Suppressor macrophage (primary cell): ENCODE results near the gene SMTNL2.
A peak's percentile ranks its signal among the peaks of the same experiment; 100 is the strongest.

ENCODE experiments used
- DNase-seq, 4 experiments: peaks; one replicate each; pipeline ENCODE4 v3.0.0-alpha.2; 2020 to 2022

Gene SMTNL2

DNA sequence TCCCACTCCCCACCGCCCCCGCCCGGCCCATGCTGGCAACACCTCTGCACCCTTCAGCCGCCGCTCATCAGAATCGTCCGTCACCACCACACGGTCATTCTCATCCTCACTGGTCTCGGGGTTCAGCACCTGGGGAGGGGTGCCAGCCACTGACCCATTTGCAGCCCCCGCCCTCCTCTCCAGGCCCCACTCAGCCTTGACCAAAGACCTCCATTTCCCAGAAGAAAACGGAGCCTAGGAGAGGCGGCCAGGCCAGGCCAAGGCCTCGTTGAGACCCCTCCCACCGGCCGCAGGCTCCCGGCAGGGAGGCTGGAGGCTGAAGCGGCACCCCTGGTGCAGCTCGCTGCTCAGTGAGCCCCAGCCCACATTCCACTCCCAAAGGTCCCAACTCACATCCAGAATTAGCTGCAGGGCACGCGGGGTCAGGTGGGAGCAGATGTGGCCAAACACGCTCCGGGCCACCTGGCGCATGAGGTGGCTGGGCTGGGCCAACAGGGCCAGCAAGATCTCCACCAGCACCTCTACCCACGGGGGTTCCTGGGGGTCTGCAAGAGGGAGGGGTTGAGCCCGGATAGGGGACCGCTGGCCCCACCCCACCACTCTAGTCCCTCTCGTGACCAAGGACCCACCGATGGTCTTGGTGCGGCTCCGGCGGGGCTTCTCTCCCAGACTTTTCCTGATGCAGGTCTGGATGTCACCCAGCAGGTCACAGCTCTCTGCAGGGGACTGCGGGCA lies 38.9 kb upstream of the SMTNL2 start:
- DNase-seq: no peak

DNA sequence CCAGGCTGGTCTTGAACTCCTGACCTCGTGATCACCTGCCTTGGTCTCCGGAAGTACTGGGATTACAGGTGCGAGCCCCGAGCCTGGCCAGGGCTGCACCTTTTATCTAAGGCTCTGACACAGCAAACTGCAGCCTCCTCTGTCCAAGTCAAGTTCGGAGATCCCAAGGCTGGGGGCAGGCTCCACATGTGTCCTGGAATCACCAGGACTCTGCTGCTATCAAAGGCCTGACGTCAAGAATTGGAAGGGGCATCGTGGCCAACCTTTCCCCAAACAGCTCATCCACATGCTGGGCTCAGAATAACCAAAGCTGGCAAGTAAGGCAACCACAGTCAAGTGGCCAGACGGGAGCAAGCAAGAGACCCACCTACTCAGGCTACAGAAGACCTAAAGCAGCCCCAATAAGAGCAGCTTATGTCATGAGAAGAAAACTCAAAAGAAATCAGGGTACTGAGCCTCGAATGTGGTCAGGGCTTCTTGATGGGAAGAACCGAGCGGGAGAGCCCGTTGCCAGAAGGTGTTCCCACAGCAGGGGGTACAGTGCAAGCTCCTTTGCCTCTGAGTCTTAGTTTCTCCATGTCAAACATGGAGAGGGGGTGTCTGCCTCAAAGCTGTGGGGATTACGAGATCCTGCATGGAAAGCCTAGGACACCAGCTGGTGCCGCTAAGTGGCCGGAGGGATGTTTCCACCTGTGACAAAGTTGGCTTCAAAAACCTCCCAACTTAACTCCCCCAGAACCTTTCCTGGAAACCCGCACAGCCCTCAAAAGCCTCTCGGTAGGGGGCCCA lies 37.0 kb upstream of the SMTNL2 start:
- DNase-seq: no peak

DNA sequence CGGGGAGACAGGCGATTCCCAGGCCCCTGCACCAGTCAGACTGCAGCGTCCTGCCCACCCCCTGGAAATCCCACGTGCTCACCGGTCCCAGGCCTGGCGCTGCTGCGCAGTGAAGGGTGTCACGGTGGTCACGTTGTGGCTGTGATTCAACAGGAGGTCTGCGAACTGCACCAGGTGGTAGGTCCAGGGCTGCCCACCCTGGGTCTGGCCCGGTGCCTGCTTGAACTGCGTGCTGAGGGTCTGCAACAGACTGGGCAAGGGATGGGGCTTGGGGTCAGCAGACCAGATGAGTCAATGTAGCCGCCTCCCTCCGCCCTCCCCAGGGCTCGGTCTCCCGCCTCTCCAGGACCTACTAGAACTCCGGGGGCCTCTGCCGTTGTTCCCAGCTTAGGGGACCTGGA lies 36.3 kb upstream of the SMTNL2 start:
- no peak for DNase-seq

DNA sequence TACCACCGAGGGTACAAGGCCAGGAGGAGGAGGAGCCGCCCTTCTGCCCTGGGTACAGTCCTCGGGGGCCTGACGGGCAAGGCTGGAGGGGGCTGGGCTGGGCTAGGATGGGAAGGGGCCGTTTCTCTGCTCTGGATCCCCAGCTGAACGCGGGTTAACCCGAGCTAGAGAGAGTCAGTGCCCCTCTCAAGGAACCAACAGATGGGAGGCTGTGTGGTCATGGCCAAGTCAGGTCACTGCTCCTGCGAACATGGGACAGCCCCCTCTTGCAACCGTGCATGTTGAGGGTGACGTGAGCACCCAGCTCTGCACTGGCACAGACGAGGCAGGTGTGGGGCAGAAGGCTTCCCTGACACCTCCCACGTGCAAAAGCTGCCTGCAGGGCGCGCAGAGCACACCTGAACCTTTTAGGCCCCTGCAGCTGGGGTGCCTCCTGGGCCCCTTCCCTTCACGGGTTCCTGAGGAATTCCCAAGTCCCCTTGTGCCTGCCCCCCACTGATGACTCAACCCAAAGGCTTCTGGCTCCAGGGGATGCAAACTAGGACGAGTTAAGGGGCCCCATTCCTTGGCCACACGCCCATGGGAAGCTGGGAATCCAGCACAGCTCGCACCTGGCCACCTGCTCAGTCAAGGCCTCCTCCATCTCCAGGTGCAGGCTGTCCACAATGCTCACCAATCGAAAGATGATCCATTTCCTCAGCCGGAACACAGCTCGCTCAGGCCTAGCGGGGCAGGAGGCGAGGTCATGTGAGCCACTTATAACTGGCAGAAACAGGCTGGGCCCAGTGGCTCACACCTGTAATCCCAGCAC lies 35.4 kb upstream of the SMTNL2 start:
- DNase-seq: no peak

DNA sequence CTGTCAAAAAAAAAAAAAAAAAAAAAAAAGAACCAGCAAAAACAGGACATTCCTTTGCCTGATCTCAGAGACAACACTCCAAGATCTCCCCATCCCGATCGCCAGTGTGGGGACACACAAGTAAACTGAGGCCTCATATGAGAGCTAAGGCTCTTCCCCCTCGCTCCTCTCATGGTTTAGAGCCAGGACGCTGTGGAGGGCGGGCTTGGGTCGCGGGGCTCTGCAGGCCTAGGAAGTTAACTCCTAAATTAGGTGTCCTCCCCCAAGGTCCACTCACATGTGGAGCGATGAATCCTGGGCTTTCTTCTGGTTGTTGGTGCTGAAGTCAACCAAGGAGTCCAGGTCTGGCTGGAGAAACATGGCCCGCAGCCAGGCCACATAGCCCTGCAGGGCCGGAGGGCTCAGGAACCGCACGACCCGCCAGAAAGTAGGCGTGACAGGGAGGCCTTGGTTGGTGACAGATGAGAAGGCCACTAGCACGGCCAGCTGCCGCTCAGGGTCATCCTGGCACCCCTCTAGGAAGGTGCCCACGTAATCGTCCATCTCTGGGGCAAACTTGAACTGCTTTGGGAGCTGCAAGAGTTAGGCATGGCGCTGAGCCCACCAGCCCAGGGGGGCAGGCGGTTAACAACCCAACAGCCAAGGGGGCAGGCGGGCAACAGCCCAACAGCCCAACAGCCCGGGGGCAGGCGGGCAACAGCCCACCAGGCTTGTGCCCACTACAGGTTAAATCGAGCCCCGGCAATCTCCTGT lies 34.4 kb upstream of the SMTNL2 start:
- DNase-seq: no peak

DNA sequence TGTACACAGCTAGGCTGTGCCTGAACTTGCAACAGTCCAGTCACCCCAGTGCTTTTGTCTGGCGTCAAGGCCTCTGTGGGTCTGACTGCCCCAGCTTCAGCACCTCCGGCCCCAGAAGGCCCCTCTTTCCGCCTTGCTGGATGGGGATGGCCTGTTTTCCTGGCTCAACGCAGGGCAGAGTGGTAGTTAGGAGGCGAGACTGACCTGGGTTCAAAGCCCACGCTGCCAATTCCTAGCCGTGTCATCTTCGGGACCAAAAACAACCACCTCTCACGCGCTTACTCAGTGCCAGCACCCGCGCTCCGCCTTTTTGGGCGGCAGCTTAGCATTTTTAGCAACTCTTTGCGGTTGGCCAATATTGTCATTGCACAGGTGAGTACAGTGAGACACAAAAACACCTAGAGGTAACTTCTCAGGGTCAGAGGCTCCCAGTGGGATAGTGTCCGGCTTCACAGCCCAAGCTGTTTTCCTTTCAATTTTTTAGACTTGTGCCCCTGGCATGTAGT lies 33.7 kb upstream of the SMTNL2 start:
- DNase-seq: no peak

DNA sequence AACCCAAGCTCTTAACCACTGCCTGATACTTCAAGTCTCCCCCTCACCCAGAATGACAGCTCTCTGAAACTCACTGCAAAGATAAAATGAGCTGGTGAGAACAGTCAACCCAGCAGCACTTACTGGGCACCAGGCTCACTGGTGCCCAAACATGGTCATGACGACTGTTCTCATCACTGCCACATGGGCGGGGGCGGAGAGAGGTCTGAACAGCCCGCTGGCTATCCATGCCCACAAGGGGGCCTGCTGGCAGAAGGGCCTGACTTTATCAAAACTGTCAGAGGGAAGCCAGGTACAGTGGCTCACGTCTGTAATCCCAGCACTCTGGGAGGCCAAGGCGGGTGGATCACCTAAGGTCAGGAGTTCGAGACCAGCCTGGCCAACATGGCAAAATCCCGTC lies 33.2 kb upstream of the SMTNL2 start:
- peak in 2 of 4 experiments; percentile 29 to 41 for DNase-seq

DNA sequence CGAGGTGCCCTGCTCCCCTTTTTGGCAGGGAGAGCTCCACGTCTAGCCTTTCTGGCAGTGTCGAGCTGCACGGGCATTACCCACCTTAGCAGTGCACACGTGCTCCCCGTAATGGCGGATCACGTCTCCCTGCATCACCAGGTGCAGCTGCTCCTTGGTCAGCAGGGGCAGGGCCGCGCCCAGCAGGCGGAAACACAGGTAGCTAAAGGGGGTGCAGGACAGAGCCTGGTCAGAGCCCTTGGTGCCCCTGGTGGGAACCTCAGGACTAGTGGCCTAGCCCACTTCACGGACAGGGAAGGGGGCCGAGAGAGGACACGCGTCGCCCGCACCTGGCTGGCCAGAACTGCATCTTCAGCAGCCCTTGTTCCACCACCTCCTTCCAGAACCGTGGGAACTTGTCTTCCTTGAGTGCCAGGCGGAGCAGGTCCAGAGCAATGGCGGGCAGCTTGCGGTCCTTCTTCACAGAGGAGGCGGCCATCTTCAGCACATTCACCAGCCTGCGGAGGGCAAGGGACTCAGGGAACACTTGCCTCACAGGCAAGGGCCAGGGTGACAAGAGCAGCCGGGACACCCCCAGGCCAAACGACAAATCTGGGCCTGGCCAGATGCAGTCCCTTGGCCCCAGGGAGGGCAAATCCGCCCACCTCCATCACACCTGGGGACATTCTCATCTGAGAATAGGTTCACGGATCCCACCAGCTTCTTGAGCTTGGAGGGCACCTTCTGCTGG lies 32.4 kb upstream of the SMTNL2 start:
- no peak for DNase-seq

DNA sequence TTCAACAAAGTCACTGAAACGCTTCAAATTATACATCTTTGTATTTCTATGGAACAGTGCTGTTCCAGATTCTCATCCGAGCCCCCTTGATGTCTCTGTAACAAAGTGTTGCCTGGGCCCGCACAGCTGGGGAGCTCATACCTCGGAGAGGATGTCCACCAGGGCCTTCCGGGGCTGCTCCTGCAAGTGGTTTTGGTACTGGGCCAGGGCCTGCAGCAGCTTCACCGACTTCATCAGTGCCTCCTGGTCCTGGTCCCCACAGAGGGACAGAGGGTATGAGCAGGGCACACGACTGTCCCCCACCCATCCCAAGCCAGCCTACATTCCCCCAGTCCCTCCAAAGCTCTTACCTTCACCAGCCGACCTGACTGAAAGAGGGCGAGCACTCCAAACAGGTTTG lies 30.7 kb upstream of the SMTNL2 start:
- DNase-seq: no peak

DNA sequence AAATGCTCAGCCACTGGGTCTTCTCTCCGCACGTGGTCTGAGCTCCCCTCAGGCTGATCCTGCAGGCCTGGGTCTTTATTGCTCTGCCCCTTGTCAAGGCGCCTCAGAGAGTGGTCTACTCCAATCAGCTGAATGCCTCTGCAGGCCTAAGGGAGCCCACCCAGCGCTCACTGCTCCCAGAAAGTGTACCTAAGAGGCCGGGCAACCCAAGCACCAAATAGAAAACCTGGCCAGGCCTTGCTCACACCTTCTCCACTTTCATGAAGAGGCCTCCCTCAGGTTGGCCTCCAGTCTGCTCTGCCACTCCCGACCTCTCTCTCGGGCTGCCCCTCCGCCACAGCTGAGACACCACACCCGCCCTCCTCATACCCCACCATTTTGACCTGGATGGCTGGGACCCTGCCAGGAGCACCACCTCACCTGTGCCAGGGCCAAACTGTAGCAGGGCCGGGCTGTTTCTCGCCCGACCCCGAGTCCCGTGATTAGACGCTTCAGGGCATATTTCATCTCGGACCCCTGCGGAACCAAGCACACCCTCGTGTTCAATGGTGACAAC lies 29.8 kb upstream of the SMTNL2 start:
- DNase-seq: no peak

DNA sequence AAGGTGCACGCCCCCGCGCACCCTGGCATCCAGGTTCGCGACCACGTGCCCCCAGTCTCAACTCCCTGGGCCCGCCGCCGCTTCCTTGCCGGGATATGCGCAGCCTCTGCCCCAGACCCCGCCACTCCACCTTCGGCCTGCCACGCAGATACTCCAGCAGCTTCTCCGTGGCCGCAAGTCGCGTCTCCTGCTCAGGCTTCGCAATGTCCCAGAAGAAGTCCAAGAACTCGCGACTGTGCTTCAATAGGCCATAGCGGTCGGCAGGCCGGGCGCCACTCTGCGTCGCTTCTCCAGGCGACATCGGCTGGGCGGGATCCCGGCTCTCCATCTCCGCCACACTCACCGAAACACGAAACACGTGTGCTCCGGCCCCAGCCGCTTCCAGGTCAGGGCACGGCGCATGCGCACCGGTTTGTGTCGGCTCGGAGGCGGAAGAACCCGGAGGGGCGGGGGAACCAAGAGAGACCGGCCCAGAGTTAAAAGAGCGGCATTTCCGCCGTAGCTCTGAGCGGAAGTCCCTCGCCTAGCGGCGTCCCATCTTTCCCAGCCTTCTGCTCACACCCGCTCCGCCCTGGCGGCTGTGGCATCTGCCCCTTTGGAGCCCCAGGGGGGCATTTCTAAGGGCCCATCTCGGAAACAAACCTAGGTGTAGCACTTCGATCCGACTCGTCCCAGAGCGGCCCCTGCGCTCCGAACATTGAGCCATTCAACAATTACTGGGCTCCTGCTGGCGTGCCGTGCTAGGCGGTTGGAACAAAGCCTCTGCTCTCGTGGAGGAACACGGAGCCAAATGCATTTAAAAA lies 29.1 kb upstream of the SMTNL2 start, which contains the start of gene MYBBP1A:
TSS of gene MYBBP1A (minus strand) at position 388 of the 803 bp plus-strand sequence. CDS start at position 328, 60 bp downstream.
- peak; percentile 99 to 100 (median 100) for DNase-seq

DNA sequence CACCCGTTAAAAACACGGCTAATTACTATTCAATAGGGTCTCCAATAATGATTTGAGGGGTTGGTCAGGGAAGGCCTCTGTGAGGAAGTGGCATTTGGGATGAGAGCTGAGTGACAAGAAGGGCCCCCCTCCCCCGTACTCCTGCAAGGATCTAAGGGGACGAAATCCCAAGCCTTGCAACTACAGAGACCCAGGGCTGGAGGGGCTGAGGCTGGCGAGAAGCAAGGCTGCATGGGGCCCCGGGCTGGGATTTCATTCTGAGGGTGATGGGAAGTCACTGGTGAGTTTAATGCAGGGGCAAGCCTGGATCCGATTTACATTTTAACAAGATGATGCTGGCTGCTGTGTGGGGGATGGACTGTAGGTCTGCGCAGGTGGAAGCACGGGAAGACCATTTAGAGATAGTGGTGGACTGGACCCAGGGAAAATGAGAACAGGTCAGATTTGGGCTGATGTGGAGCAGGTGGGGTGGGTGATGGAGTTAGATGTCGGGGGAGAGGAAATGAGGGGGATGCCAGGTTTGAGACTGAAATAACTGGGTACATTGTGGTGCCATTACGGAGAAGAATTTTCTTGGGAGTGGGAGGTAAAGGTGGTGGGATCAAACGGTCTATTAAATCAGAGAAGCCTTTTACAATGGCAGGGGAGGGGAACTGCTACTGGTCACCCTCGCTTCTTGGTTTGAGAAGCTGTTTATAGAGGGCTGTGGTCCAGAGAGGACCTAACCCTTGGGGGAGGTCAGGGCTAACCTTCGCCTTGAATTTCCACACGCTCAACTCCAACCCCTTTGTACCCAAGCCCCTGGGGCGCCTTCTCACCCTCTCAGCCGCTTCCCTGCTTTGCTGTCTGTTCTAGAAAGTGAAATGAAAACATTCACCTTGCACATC lies 28.2 kb upstream of the SMTNL2 start:
- DNase-seq: no peak

DNA sequence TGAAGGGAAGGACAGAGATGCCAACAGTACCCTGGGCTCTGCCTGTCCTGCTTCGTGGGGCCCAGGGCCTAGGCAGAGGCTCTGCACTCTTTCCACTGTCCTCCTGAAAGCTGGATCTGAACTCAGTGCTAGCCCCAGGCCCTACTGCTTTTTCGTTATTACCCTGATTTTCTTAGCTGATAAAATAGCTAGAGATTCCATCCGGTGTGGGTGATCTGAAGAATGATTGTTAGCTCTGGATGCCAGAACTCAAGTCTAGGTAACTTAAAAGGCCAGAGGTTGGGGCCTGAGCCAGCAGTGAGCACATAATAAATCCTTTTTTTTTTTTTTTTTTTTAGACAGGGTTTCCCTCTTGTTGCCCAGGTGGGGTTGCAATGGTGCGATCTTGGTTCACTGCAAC lies 27.3 kb upstream of the SMTNL2 start:
- no peak for DNase-seq

DNA sequence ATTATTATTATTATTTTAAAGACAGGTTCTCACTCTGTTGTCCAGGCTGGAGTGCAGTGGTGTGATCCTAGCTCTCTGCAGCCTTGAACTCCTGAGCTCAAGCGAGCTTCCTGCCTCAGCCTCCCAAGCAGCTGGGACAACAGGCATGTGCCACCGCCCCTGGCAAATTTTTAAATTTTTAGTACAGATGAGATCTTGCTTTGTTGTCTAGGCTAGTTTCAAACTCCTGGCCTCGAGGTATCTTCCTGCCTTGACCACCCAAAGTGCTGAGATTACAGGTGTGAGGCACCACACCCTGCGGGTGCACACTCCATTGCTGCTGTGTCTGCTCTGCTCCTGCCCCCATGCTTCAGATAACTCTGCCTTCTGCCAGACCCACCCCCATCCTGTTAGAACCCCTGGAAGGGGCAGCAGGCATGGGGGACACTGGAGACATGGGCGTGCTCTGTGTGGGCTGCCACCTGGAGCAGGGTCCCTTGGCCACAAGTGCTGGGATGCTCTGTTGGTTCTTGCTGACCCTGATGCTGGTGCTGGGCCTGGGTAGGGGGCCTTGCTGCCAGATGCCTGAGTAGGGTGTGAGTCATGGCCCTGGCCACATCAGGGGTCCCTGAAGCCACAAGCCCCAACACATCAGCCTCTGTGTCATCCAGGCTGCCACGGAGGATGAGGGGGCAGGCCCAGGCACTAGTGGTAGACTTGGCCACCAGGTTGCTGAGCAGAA lies 26.5 kb upstream of the SMTNL2 start:
- DNase-seq: no peak

DNA sequence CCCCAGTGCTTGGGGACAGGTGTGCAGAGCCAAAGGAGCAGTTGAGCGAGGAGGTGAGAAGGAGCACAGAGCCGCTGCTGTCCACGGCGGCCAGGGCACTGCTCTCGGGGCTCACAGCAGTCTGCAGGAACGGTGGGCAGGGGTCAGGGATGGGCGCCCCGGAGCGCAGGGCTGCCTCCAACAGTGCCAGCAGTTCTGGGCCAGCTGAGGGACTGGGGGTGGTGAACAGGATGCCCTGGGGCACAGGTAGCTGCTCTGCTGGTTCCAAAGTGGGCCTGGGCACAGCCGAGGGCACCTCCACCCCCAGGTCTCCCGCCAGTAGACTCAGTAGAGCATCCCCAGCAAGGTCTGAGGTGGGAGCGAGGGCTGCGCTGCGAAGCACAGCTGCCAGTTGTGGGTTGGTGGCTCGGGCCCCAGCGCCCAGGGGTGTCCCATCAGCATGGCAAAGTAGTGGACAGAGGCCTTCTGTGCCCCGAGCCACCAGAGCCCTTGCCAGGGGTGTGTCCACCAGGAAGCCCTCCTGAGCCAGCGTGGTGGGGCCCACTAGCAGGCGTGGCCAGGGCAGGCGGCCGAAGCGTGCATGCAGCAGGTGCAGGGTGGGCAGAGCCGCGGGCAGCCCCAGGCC lies 25.9 kb upstream of the SMTNL2 start:
- DNase-seq: no peak

DNA sequence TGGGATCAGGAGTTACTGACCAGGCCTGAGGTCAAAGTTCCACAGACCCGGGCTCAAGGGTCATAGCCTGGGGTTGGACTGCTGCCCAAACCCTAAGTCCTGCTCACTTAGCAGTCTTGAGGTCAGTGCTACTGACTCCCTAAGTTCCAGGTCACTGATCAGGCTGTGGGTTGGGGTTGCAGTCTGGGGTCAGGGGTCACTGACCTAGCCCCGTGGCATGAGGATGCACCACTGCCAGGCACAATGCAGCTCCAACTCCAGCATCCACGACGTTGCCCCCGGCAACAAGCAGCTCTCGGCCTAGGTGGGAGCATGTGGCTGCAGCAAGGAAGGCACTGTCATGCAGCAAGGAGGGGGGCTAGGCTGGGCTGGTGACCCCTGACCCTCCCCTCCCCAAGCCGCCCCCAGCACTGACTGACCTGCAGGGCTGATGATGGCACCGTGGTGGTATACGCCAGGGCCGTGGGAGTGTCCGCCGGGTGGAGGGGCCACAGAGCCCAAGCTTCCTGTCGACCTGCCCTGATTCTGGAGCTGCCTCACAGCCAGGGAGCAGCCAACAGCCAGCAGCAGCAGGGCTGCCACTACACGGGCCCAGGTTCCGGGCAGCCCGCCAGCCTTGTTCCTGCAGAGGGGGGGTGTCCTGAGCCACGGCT lies 25.1 kb upstream of the SMTNL2 start:
- no peak for DNase-seq

DNA sequence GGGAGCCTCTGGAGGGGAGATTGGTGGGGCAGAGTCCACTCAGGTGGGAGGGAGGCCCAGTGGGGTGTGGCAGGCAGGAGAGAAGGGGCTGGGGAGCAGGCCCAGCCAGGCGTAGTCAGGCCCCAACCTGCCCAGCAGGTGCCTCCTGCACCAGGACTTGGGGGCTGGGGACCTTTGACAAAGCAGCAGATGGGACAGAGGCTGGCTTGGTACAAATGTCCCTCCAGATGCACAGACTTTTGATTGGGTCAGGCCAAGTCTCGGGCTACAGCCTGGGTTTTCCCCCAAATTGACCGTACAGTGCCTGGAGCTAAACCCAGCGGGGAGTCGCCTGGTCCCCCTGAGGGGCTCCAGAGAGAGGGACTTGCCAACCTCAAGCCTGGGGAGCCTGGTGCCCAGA lies 24.4 kb upstream of the SMTNL2 start:
- DNase-seq: no peak

DNA sequence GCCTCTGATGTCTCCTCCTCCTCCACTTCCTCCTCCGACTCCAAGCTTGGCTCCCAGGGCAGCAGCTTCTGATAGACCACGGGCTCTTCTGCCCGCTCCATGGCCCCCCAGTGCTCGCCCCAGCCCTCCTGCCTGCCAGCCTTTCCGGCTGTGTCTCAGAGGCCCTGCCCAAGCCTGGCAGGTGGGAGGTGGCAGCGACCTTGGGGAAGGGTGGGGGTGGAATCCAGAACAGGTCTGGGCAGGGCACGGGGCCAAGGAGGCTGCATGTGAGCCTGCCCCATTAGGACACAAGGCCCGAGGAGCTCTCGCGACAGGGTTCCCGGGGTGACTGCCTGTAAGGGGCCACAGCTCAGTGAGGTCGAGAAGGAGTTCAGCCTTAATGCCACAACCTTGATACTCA lies 23.9 kb upstream of the SMTNL2 start, which contains the start of gene GGT6:
TSS of gene GGT6 (minus strand) at position 157 of the 400 bp plus-strand sequence. CDS start at position 101, 56 bp downstream.
- no peak for DNase-seq
